Measurements from ENCODE around the gene NLRX1. TPM values are rescaled to one million over a fixed set of nuclear protein-coding genes. Genes with fewer than 3 reads are reported as not detected.

Gene NLRX1
- total RNA-seq, 2 donors from 2014 or later = 21.8 to 29.6 TPM

GRCh38 chr11:119194811-119195440 is 26.4 kb downstream of the NLRX1 start:
- 89 to 96% methylated on average over 4 to 7 of the region's 7 CpGs for WGBS, 2 experiments (ENCODE audit: insufficient coverage in 1 of 2, insufficient read length in 1 of 2)
- Histone ChIP-seq H3K27ac (ENCODE audit: low read depth, low read length) (no peak overlapping the region), H3K4me1 (ENCODE audit: control insufficient read depth, insufficient read depth, low read length) (no peaks in the 10 kb centered on the region), H3K27me3 (ENCODE audit: control insufficient read depth, insufficient read depth, low read length, poor library complexity, severe bottlenecking) (no peaks in the 10 kb centered on the region), H3K9me3 (ENCODE audit: control insufficient read depth, low read length) (no peaks in the 10 kb centered on the region), H3K36me3 (ENCODE audit: control insufficient read depth, insufficient read depth, low read length) (no peaks in the 10 kb centered on the region), H3K4me3 (ENCODE audit: low read length) (no peak overlapping the region), H3K9ac (ENCODE audit: extremely low read depth, low read length, poor library complexity, severe bottlenecking) (no peak overlapping the region)
- Mint-ChIP-seq H3K36me3 (ENCODE audit: low read depth) (no peaks in the 10 kb centered on the region), H3K27me3 (ENCODE audit: insufficient read depth) (no peaks in the 10 kb centered on the region), H3K27ac (no peak overlapping the region), H3K4me1 (peaks cover 8% of the 10 kb centered on the region), H3K9me3 (no peaks in the 10 kb centered on the region), H3K4me3 (peak overlapping the region; percentile 28)
- DNase-seq = no peak
- TF ChIP-seq, protein P1, sequence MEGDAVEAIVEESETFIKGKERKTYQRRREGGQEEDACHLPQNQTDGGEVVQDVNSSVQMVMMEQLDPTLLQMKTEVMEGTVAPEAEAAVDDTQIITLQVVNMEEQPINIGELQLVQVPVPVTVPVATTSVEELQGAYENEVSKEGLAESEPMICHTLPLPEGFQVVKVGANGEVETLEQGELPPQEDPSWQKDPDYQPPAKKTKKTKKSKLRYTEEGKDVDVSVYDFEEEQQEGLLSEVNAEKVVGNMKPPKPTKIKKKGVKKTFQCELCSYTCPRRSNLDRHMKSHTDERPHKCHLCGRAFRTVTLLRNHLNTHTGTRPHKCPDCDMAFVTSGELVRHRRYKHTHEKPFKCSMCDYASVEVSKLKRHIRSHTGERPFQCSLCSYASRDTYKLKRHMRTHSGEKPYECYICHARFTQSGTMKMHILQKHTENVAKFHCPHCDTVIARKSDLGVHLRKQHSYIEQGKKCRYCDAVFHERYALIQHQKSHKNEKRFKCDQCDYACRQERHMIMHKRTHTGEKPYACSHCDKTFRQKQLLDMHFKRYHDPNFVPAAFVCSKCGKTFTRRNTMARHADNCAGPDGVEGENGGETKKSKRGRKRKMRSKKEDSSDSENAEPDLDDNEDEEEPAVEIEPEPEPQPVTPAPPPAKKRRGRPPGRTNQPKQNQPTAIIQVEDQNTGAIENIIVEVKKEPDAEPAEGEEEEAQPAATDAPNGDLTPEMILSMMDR (conservative IDR thresholded peaks at IDR 0.05) = no peak

GRCh38 chr11:119195680-119196079 is 27.2 kb downstream of the NLRX1 start:
- H3K4me1 ChIP-seq (ENCODE audit: control insufficient read depth, insufficient read depth, low read length) = no peaks in the 10 kb centered on the region
- Mint-ChIP-seq H3K27me3 (ENCODE audit: insufficient read depth) (no peaks in the 10 kb centered on the region), H3K4me1 (peaks cover 8% of the 10 kb centered on the region), H3K4me3 (peak overlapping the region; percentile 28), H3K9me3 (no peaks in the 10 kb centered on the region), H3K27ac (peak overlapping the region; percentile 77), H3K36me3 (ENCODE audit: low read depth) (no peaks in the 10 kb centered on the region)
- 0 to 36% methylated on average over 2 to 6 of the region's 6 CpGs for WGBS, 2 experiments (ENCODE audit: insufficient coverage in 1 of 2, insufficient read length in 1 of 2)
- H3K36me3 ChIP-seq (ENCODE audit: control insufficient read depth, insufficient read depth, low read length) = no peaks in the 10 kb centered on the region
- H3K4me3 ChIP-seq (ENCODE audit: low read length) = no peak overlapping the region
- no peak overlapping the region for H3K9ac ChIP-seq (ENCODE audit: extremely low read depth, low read length, poor library complexity, severe bottlenecking)
- no peaks in the 10 kb centered on the region for H3K27me3 ChIP-seq (ENCODE audit: control insufficient read depth, insufficient read depth, low read length, poor library complexity, severe bottlenecking)
- no peaks in the 10 kb centered on the region for H3K9me3 ChIP-seq (ENCODE audit: control insufficient read depth, low read length)
- TF ChIP-seq, protein P1 (conservative IDR thresholded peaks at IDR 0.05) = no peak
- DNase-seq = peak; percentile 97
- no peak overlapping the region for H3K27ac ChIP-seq (ENCODE audit: low read depth, low read length)

- Histone ChIP-seq H3K9ac (ENCODE audit: extremely low read depth, low read length, poor library complexity, severe bottlenecking) (no peak overlapping the region), H3K4me1 (ENCODE audit: control insufficient read depth, insufficient read depth, low read length) (no peaks in the 10 kb centered on the region), H3K36me3 (ENCODE audit: control insufficient read depth, insufficient read depth, low read length) (no peaks in the 10 kb centered on the region), H3K27me3 (ENCODE audit: control insufficient read depth, insufficient read depth, low read length, poor library complexity, severe bottlenecking) (no peaks in the 10 kb centered on the region), H3K27ac (ENCODE audit: low read depth, low read length) (no peak overlapping the region), H3K9me3 (ENCODE audit: control insufficient read depth, low read length) (no peaks in the 10 kb centered on the region), H3K4me3 (ENCODE audit: low read length) (no peak overlapping the region)
- Mint-ChIP-seq H3K9me3 (no peaks in the 10 kb centered on the region), H3K27me3 (ENCODE audit: insufficient read depth) (peaks cover 3% of the 10 kb centered on the region), H3K4me3 (no peak overlapping the region), H3K36me3 (ENCODE audit: low read depth) (no peaks in the 10 kb centered on the region), H3K4me1 (peaks cover 8% of the 10 kb centered on the region), H3K27ac (no peak overlapping the region)
- WGBS, 2 experiments (ENCODE audit: insufficient coverage in 1 of 2, insufficient read length in 1 of 2) = 42 to 53% methylated on average over 4 to 5 of the region's 5 CpGs
- peak; percentile 90 for DNase-seq
- TF ChIP-seq, protein P1 (conservative IDR thresholded peaks at IDR 0.05) = peak; percentile 91
These were observed 28.4 kb downstream of the NLRX1 start for GRCh38 chr11:119196833-119197483.

All from endodermal cell (in vitro differentiated cells).